Measurements from ENCODE around the gene NIPBL. TPM values are rescaled to one million over a fixed set of nuclear protein-coding genes. Genes with fewer than 3 reads are reported as not detected.
"Not testable (repeated sequence)": the region's sequence is repeated elsewhere in the genome, so short reads cannot be mapped to it uniquely, and the experiment has no call there.

The NIPBL gene
- total RNA-seq, 2 donors from 2014 or later = 49.7 to 53.2 TPM

- intact Hi-C loops (cut with DNase I, micrococcal nuclease) = loop anchor here in 1 of 2 donors (5.0 kb wide), 1 partner anchor 69 kb away; no protein-coding TSS in a partner anchor
- DNase-seq (no peak), ATAC-seq (peak; percentile 22)
Observed at GRCh38 chr5:36877667-36878391, 1.3 kb downstream of the NIPBL start.

- DNase-seq (no peak), ATAC-seq (no peak)
- intact Hi-C loops (cut with DNase I, micrococcal nuclease) = loop anchor here in 1 of 2 donors (5.0 kb wide), 1 partner anchor 69 kb away; no protein-coding TSS in a partner anchor
Observed at GRCh38 chr5:36878392-36879082, 2.0 kb downstream of the NIPBL start.

- DNase-seq = no peak
- ATAC-seq = no peak
- intact Hi-C loops (cut with DNase I, micrococcal nuclease) = loop anchor here in 1 of 2 donors (5.0 kb wide), 1 partner anchor 68 kb away; no protein-coding TSS in a partner anchor
Observed at GRCh38 chr5:36879274-36880033, 2.9 kb downstream of the NIPBL start.

GRCh38 chr5:36880761-36881160 lies 4.2 kb downstream of the NIPBL start:
- intact Hi-C loops (cut with DNase I, micrococcal nuclease) = no loop called here

GRCh38 chr5:36881304-36881703 lies 4.7 kb downstream of the NIPBL start:
- intact Hi-C loops (cut with DNase I, micrococcal nuclease) = no loop called here
- no peak for DNase-seq
- no peak for ATAC-seq

More at GRCh38 chr5:36880761-36881160, 4.2 kb downstream of the NIPBL start:
- DNase-seq (no peak), ATAC-seq (no peak)

- intact Hi-C loops (cut with DNase I, micrococcal nuclease) = no loop called here
- ATAC-seq (no peak), DNase-seq (no peak)
Observed at GRCh38 chr5:36881807-36882206, 5.2 kb downstream of the NIPBL start.

- intact Hi-C loops (cut with DNase I, micrococcal nuclease) = no loop called here
- no peak for DNase-seq
- no peak for ATAC-seq
Observed at GRCh38 chr5:36882250-36882649, 5.7 kb downstream of the NIPBL start.

- ATAC-seq = no peak
- intact Hi-C loops (cut with DNase I, micrococcal nuclease) = no loop called here
- no peak for DNase-seq
Observed at GRCh38 chr5:36883894-36884462, 7.4 kb downstream of the NIPBL start.

- ATAC-seq (no peak), DNase-seq (no peak)
- intact Hi-C loops (cut with DNase I, micrococcal nuclease) = no loop called here
Observed at GRCh38 chr5:36885149-36885548, 8.6 kb downstream of the NIPBL start.

- ATAC-seq = no peak
- no peak for DNase-seq
- intact Hi-C loops (cut with DNase I, micrococcal nuclease) = no loop called here
Observed at GRCh38 chr5:36885566-36886485, 9.3 kb downstream of the NIPBL start.

- DNase-seq = no peak
- no peak for ATAC-seq
- intact Hi-C loops (cut with DNase I, micrococcal nuclease) = no loop called here
Observed at GRCh38 chr5:36886791-36887190, 10.2 kb downstream of the NIPBL start.

GRCh38 chr5:36887532-36887931 lies 11.0 kb downstream of the NIPBL start:
- intact Hi-C loops (cut with DNase I, micrococcal nuclease) = no loop called here
- no peak for ATAC-seq
- no peak for DNase-seq

- no peak for DNase-seq
- no peak for ATAC-seq
- intact Hi-C loops (cut with DNase I, micrococcal nuclease) = no loop called here
Observed at GRCh38 chr5:36888303-36888702, 11.7 kb downstream of the NIPBL start.

- intact Hi-C loops (cut with DNase I, micrococcal nuclease) = no loop called here
- no peak for DNase-seq
- no peak for ATAC-seq
Observed at GRCh38 chr5:36889264-36889663, 12.7 kb downstream of the NIPBL start.

GRCh38 chr5:36891266-36891665 lies 14.7 kb downstream of the NIPBL start:
- intact Hi-C loops (cut with DNase I, micrococcal nuclease) = no loop called here
- ATAC-seq = no peak

GRCh38 chr5:36892085-36892830 lies 15.7 kb downstream of the NIPBL start:
- ATAC-seq; DNase-seq; intact Hi-C loops (cut with DNase I, micrococcal nuclease): not testable (repeated sequence)

More at GRCh38 chr5:36891266-36891665, 14.7 kb downstream of the NIPBL start:
- DNase-seq = no peak

GRCh38 chr5:36894954-36895353 lies 18.4 kb downstream of the NIPBL start:
- ATAC-seq (no peak), DNase-seq (no peak)
- intact Hi-C loops (cut with DNase I, micrococcal nuclease) = no loop called here
